Large intestine (tissue), 3 donors: Measurements from ENCODE around the gene TST. TPM values are rescaled to one million over a fixed set of nuclear protein-coding genes. Genes with fewer than 3 reads are reported as not detected.

Experiments used
- DNase-seq, 2 donors: peaks; one replicate each; pipeline versions ENCODE4 v3.0.0 to v3.0.0-alpha.2; 2013
- H3K27ac ChIP-seq: one replicate; pipeline ENCODE4 v1.5.1; 2013; ENCODE audit warnings: low read length
- H3K27me3 ChIP-seq: 2 replicates; pipeline ENCODE4 v1.6.1; 2013; ENCODE audit warnings: low read length; ENCODE audit not compliant: control insufficient read depth, insufficient read depth
- H3K36me3 ChIP-seq: 2 replicates; pipeline ENCODE4 v1.6.1; 2013; ENCODE audit warnings: low read length; ENCODE audit not compliant: control insufficient read depth, insufficient read depth
- H3K4me1 ChIP-seq: one replicate; pipeline ENCODE4 v1.6.1; 2013; ENCODE audit warnings: low read length; ENCODE audit not compliant: control insufficient read depth, insufficient read depth
- H3K4me3 ChIP-seq: one replicate; pipeline ENCODE4 v1.5.1; 2013; ENCODE audit warnings: low read length
- H3K9me3 ChIP-seq: one replicate; pipeline ENCODE4 v1.6.1; 2013; ENCODE audit warnings: mild to moderate bottlenecking, low read depth, low read length, moderate library complexity; ENCODE audit not compliant: control insufficient read depth
- WGBS: methylation state at CpG from one replicate; pipeline ENCODE4 v1.1.5; 2013; ENCODE audit warnings: low lambda C conversion rate; ENCODE audit not compliant: insufficient coverage; 5-methylcytosine and 5-hydroxymethylcytosine counted together
- polyA plus RNA-seq: library from polyadenylated mRNA; unstranded; fragments of 120-200 nt; gene quantifications from one replicate; pipeline ENCODE4 v1.2.1, GENCODE V29; 2013

The TST gene
- polyA plus RNA-seq, 1 donor: 87.6 TPM

DNA sequence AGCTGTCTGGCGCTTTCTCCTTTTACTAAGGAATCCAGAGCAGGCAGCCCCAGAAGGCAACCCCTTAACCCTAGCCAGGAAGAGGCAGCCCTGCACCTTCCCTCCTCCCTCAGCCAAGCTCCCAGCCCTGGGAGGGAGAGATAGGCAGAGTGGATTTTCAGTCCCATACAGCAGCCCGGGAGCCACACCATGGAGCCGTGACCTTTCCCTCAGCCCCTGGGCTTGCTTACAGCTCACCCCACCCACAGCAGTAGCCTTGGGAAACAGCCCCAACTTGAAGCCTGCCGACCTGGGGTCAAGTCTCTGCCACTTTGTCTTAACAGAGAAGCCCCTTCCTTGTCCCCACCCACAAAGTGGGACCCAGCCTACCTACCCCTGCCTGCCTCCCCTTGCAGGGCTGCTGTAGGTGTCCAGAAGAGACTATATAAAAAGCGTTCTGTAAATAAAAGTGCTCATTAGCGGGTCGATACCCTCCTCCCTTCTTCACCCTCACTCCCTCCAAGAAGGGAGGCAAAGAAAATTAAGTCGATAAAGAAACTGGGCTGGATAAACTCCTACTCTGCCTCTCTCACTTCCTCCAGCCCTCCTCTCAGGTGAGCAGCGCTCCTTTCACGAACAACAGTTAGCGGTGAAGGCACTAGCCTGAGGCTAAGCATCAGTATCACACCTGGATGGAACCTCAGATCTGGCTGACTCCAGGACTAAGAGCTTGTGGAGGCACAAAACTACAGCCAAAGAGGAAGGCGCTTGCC lies 4.2 kb downstream of the TST start:
- H3K36me3 ChIP-seq: peaks cover 23% of the 10 kb centered on the region
- no peak overlapping the region for H3K27ac ChIP-seq
- H3K9me3 ChIP-seq: no peaks in the 10 kb centered on the region
- peaks cover 31% of the 10 kb centered on the region for H3K4me1 ChIP-seq
- H3K4me3 ChIP-seq: no peak overlapping the region
- no peaks in the 10 kb centered on the region for H3K27me3 ChIP-seq
- WGBS: no CpG with 5 or more reads among the region's 12 CpGs
- DNase-seq: no peak

GRCh38 chr22:37014415-37014806 lies 4.8 kb downstream of the TST start:
- Histone ChIP-seq H3K9me3 (no peaks in the 10 kb centered on the region), H3K4me3 (no peak overlapping the region), H3K27me3 (no peaks in the 10 kb centered on the region), H3K36me3 (peaks cover 23% of the 10 kb centered on the region), H3K27ac (no peak overlapping the region), H3K4me1 (peaks cover 31% of the 10 kb centered on the region)
- no peak for DNase-seq
- WGBS: no CpG with 5 or more reads among the region's 4 CpGs

GRCh38 chr22:37012956-37013355 lies 6.3 kb downstream of the TST start:
- no CpG with 5 or more reads among the region's 10 CpGs for WGBS
- peaks cover 20% of the 10 kb centered on the region for H3K36me3 ChIP-seq
- no peak overlapping the region for H3K27ac ChIP-seq
- no peak overlapping the region for H3K4me3 ChIP-seq
- no peak for DNase-seq
- no peaks in the 10 kb centered on the region for H3K9me3 ChIP-seq
- no peaks in the 10 kb centered on the region for H3K27me3 ChIP-seq
- H3K4me1 ChIP-seq: peaks cover 26% of the 10 kb centered on the region

DNA sequence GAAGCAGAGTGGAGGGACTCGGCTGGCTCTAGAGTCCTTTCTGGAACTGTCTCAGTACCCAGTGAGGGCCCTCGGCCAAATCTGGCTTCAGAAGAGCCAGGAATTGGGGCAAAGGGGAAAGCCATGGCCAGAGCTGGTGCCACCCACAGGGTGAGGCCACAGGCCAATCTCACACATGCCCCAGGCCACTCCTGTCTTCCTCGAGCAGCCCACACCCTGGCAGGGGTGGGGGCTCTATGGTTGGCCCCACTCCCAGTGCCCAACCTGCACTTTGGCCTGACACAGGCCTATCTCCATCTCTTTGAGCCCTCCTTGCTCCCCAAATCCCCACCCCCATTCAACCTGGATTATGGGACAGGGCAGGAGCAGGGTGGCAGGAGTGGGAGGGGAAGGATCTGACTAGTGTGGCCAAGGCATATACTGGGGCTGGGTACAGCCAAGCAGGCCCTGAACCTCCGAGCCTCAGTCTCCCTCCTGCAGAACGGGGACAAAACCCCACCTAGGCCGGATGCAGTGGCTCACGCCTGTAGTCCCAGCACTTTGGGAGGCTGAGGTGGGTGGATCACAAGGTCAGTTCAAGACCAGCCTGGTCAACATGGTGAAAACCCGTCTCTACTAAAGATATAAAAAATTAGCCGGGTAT lies 6.9 kb downstream of the TST start:
- peaks cover 15% of the 10 kb centered on the region for H3K36me3 ChIP-seq
- WGBS: no CpG with 5 or more reads among the region's 9 CpGs
- DNase-seq: no peak
- peaks cover 21% of the 10 kb centered on the region for H3K4me1 ChIP-seq
- H3K9me3 ChIP-seq: no peaks in the 10 kb centered on the region
- no peak overlapping the region for H3K27ac ChIP-seq
- H3K27me3 ChIP-seq: no peaks in the 10 kb centered on the region
- H3K4me3 ChIP-seq: no peak overlapping the region

GRCh38 chr22:37011472-37011871 lies 7.8 kb downstream of the TST start:
- Histone ChIP-seq H3K4me3 (no peak overlapping the region), H3K36me3 (peaks cover 9% of the 10 kb centered on the region), H3K27ac (no peak overlapping the region), H3K4me1 (peaks cover 13% of the 10 kb centered on the region), H3K9me3 (no peaks in the 10 kb centered on the region), H3K27me3 (no peaks in the 10 kb centered on the region)
- no peak for DNase-seq
- WGBS: 100% methylated on average over 1 of the region's 3 CpGs

- Histone ChIP-seq H3K27ac (no peak overlapping the region), H3K9me3 (no peaks in the 10 kb centered on the region), H3K4me3 (no peak overlapping the region), H3K4me1 (peaks cover 9% of the 10 kb centered on the region), H3K27me3 (no peaks in the 10 kb centered on the region), H3K36me3 (peaks cover 5% of the 10 kb centered on the region)
- no CpG with 5 or more reads among the region's 20 CpGs for WGBS
- DNase-seq: no peak
Observed at GRCh38 chr22:37010976-37011375, 8.3 kb downstream of the TST start.

- WGBS: no CpG with 5 or more reads among the region's 4 CpGs
- Histone ChIP-seq H3K4me3 (no peak overlapping the region), H3K27ac (no peak overlapping the region), H3K27me3 (no peaks in the 10 kb centered on the region), H3K36me3 (peaks cover 3% of the 10 kb centered on the region), H3K4me1 (peaks cover 5% of the 10 kb centered on the region), H3K9me3 (no peaks in the 10 kb centered on the region)
- no peak for DNase-seq
Observed at GRCh38 chr22:37010174-37010573, 9.1 kb downstream of the TST start.

GRCh38 chr22:37009490-37009889 lies 9.8 kb downstream of the TST start:
- 86% methylated on average over 2 of the region's 2 CpGs for WGBS

DNA sequence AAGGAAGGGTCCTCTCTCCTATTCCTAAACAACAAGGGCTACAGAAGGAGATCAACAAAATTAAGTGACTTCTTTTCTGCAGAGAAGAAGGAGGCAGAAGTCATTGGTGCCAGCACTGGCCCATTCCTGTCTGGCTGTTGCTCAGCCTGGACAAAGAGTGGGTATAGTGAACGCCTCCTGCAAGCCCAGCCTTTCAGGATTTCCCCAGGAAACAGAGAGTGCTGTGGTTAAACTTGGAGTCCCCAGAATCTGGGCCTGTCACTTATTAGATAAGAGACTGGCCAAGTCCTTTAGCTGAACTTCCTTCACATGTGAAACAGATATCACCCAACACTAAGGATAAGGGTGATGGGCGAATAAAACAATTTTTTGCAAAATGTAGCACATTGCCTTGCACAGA lies 10.9 kb downstream of the TST start:
- Histone ChIP-seq H3K4me3 (no peak overlapping the region), H3K9me3 (no peaks in the 10 kb centered on the region), H3K36me3 (peaks cover 3% of the 10 kb centered on the region), H3K27me3 (no peaks in the 10 kb centered on the region), H3K27ac (no peak overlapping the region), H3K4me1 (peaks cover 5% of the 10 kb centered on the region)
- no peak for DNase-seq
- no CpG with 5 or more reads among the region's 2 CpGs for WGBS

More at GRCh38 chr22:37009490-37009889, 9.8 kb downstream of the TST start:
- no peak overlapping the region for H3K27ac ChIP-seq
- H3K27me3 ChIP-seq: no peaks in the 10 kb centered on the region
- H3K4me3 ChIP-seq: no peak overlapping the region
- peaks cover 3% of the 10 kb centered on the region for H3K36me3 ChIP-seq
- H3K4me1 ChIP-seq: peaks cover 5% of the 10 kb centered on the region
- H3K9me3 ChIP-seq: no peaks in the 10 kb centered on the region
- no peak for DNase-seq

DNA sequence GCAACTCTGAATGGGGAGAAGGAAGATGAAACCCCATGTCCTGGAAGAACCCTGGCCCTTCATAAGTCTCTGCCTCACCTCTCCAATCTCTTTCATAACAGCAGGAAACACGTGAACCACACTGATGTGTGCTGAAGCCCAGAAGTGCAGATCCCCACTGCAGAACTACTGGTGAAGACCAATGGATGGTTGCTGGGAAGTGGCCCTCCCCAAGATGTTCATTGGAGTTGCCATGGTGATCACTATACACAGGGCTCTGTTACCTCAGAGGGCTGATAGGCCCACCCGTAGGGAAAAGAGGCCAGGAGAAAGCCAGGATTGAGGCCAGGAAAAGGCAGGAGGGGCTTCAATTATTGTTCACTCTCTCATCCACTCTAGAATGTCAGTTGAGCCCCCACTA lies 11.6 kb downstream of the TST start:
- no peaks in the 10 kb centered on the region for H3K27me3 ChIP-seq

GRCh38 chr22:37002633-37003032 lies 16.6 kb downstream of the TST start:
- no peak overlapping the region for H3K27ac ChIP-seq
- H3K4me1 ChIP-seq: no peaks in the 10 kb centered on the region
- H3K9me3 ChIP-seq: no peaks in the 10 kb centered on the region
- DNase-seq: no peak
- no peaks in the 10 kb centered on the region for H3K27me3 ChIP-seq
- no CpG with 5 or more reads among the region's 7 CpGs for WGBS
- no peak overlapping the region for H3K4me3 ChIP-seq
- no peaks in the 10 kb centered on the region for H3K36me3 ChIP-seq

More for the DNA sequence above, 11.6 kb downstream of the TST start:
- Histone ChIP-seq H3K27ac (no peak overlapping the region), H3K9me3 (no peaks in the 10 kb centered on the region), H3K4me3 (no peak overlapping the region), H3K36me3 (peaks cover 3% of the 10 kb centered on the region), H3K4me1 (peaks cover 5% of the 10 kb centered on the region)
- no peak for DNase-seq
- WGBS: no CpG with 5 or more reads among the region's 2 CpGs
